Mesothelial cell of epicardium (in vitro differentiated cells): ENCODE results near the gene P2RY13. TPM values are rescaled to one million over a fixed set of nuclear protein-coding genes. Genes with fewer than 3 reads are reported as not detected.

Experiments used
- DNase-seq, 2 experiments: peaks; one replicate each; pipeline ENCODE4 v3.0.0; 2021; ENCODE audit warnings: low spot score in 2 of 2; ENCODE audit not compliant: unreplicated experiment in 2 of 2
- H3K27ac Mint-ChIP-seq: 2 replicates; pipeline ENCODE4 v1.8.0; 2021; ENCODE audit warnings: mixed read lengths
- H3K27me3 Mint-ChIP-seq: 2 replicates; pipeline ENCODE4 v1.8.0; 2021; ENCODE audit warnings: low read depth, mixed read lengths
- H3K36me3 Mint-ChIP-seq: 2 replicates; pipeline ENCODE4 v1.8.0; 2021; ENCODE audit warnings: mixed read lengths
- H3K4me1 Mint-ChIP-seq: 2 replicates; pipeline ENCODE4 v1.8.0; 2021; ENCODE audit warnings: mixed read lengths
- H3K4me3 Mint-ChIP-seq: 2 replicates; pipeline ENCODE4 v1.8.0; 2021; ENCODE audit warnings: mild to moderate bottlenecking, moderate library complexity, mixed read lengths
- H3K9me3 Mint-ChIP-seq: 2 replicates; pipeline ENCODE4 v1.8.0; 2021; ENCODE audit warnings: mixed read lengths
- CTCF ChIP-seq: fragments of 200-600 bp; sonication (generic); IDR thresholded peaks from one replicate; pipeline ENCODE4 v1.5.0; 2021; ENCODE audit warnings: antibody characterized with exemption; ENCODE audit not compliant: unreplicated experiment
- total RNA-seq: library from RNA; stranded (reverse); gene quantifications from 3 replicates; pipeline ENCODE4 v1.2.1, GENCODE V29; 2021

P2RY13 gene
- not detected in 3 replicates for total RNA-seq

GRCh38 chr3:151329363-151329762, at the start of gene P2RY13:
Gene P2RY13, minus strand, starts transcription at chr3:151329549. Its CDS starts 21 bp downstream, at chr3:151329528.
- Mint-ChIP-seq H3K27ac (no peak within 1 kb of the TSS), H3K4me1 (no peaks in the 10 kb centered on the region), H3K9me3 (no peaks in the 10 kb centered on the region), H3K27me3 (no peaks in the 10 kb centered on the region), H3K4me3 (no peak within 1 kb of the TSS), H3K36me3 (no peaks in the 10 kb centered on the region)
- DNase-seq = no peak
- no peak for TF ChIP-seq CTCF

GRCh38 chr3:151377768-151378385, 48.5 kb upstream of the P2RY13 start:
- no peak overlapping the region for H3K27ac Mint-ChIP-seq
- no peaks in the 10 kb centered on the region for H3K4me1 Mint-ChIP-seq

GRCh38 chr3:151372063-151372820, 42.9 kb upstream of the P2RY13 start:
- H3K27me3 Mint-ChIP-seq = no peaks in the 10 kb centered on the region
- no peak overlapping the region for H3K27ac Mint-ChIP-seq
- DNase-seq = no peak
- no peak overlapping the region for H3K4me3 Mint-ChIP-seq
- TF ChIP-seq CTCF = no peak
- no peaks in the 10 kb centered on the region for H3K9me3 Mint-ChIP-seq
- H3K36me3 Mint-ChIP-seq = peaks cover 9% of the 10 kb centered on the region
- no peaks in the 10 kb centered on the region for H3K4me1 Mint-ChIP-seq

More at GRCh38 chr3:151377768-151378385, 48.5 kb upstream of the P2RY13 start:
- Mint-ChIP-seq H3K4me3 (no peak overlapping the region), H3K27me3 (no peaks in the 10 kb centered on the region), H3K9me3 (no peaks in the 10 kb centered on the region), H3K36me3 (peaks cover 2% of the 10 kb centered on the region)
- TF ChIP-seq CTCF = no peak
- no peak for DNase-seq

GRCh38 chr3:151371526-151371925, 42.2 kb upstream of the P2RY13 start:
- TF ChIP-seq CTCF = no peak
- Mint-ChIP-seq H3K9me3 (no peaks in the 10 kb centered on the region), H3K4me1 (no peaks in the 10 kb centered on the region), H3K36me3 (peaks cover 9% of the 10 kb centered on the region), H3K27me3 (no peaks in the 10 kb centered on the region), H3K27ac (no peak overlapping the region), H3K4me3 (no peak overlapping the region)
- no peak for DNase-seq

GRCh38 chr3:151367448-151367847, 38.1 kb upstream of the P2RY13 start:
- H3K36me3 Mint-ChIP-seq = peaks cover 10% of the 10 kb centered on the region

More at GRCh38 chr3:151367448-151367847, 38.1 kb upstream of the P2RY13 start:
- no peak for DNase-seq
- Mint-ChIP-seq H3K27ac (no peak overlapping the region), H3K27me3 (no peaks in the 10 kb centered on the region), H3K9me3 (no peaks in the 10 kb centered on the region), H3K4me1 (peaks cover 8% of the 10 kb centered on the region), H3K4me3 (no peak overlapping the region)
- TF ChIP-seq CTCF = no peak
